A549 (cell line): ENCODE results near the gene OR4N2. TPM values are rescaled to one million over a fixed set of nuclear protein-coding genes. Genes with fewer than 3 reads are reported as not detected.
"Not testable (repeated sequence)": the region's sequence is repeated elsewhere in the genome, so short reads cannot be mapped to it uniquely, and the experiment has no call there.

Experiments
- ATAC-seq, 2 experiments: fragments of 200-7000 bp in 1 of 2; fragments of >200 bp in 1 of 2; cut with Nextera tagmentation in 1 of 2; cut with Tn5 transposase in 1 of 2; 3 replicates each; pipeline versions ENCODE4 v1.8.0 to v1.9.1; 2018 to 2020; ENCODE audit warnings: mild to moderate bottlenecking in 1 of 2, moderate library complexity in 1 of 2
- CTCF ChIA-PET: fragments of 300-600 bp; sonication (Branson Sonifier 250); formaldehyde crosslinking; extraction: SDS; loops from one replicate; lab custom pipeline; 2021; ENCODE audit warnings: antibody characterized with exemption, inconsistent platforms; lab: Yijun Ruan, JAX
- POLR2A ChIA-PET: fragments of 350-600 bp; formaldehyde crosslinking; extraction: SDS; loops from one replicate; lab custom pipeline; 2021; ENCODE audit warnings: antibody characterized with exemption, inconsistent platforms; lab: Yijun Ruan, JAX
- DNase-seq, 2 experiments: peaks; one replicate each; pipeline versions ENCODE4 v3.0.0 to v3.0.0-alpha.2; 2011 to 2016; ENCODE audit warnings: low read depth in 1 of 2, low spot score in 1 of 2
- FAIRE-seq: peaks from 2 replicates; lab custom pipeline; 2011; peaks lifted over from hg19 to GRCh38; lab: Jason Lieb, UNC
- H3K27ac ChIP-seq, 2 experiments: fragments of >200 bp; sonication (Bioruptor Twin); formaldehyde crosslinking; 3 replicates each; pipeline ENCODE4 v1.5.1; 2016 to 2017
- H3K4me1 ChIP-seq: fragments of >200 bp; sonication (Bioruptor Twin); formaldehyde crosslinking; 3 replicates; pipeline ENCODE4 v1.6.1; 2016
- H3K4me2 ChIP-seq: fragments of >200 bp; sonication (Bioruptor Twin); formaldehyde crosslinking; 3 replicates; pipeline ENCODE4 v1.6.1; 2016
- H3K4me3 ChIP-seq: fragments of >200 bp; sonication (Bioruptor Twin); formaldehyde crosslinking; 3 replicates; pipeline ENCODE4 v1.5.1; 2016
- H3K9me3 ChIP-seq: fragments of >200 bp; sonication (Bioruptor Twin); formaldehyde crosslinking; 3 replicates; pipeline ENCODE4 v1.6.1; 2016
- BHLHE40 ChIP-seq: IDR thresholded peaks from 2 replicates; pipeline ENCODE4 v1.6.1; 2012; ENCODE audit warnings: low read depth, low read length, inconsistent platforms
- MAZ ChIP-seq: fragments of 150-350 bp; IDR thresholded peaks from 2 replicates; pipeline ENCODE4 v1.6.1; 2014; ENCODE audit warnings: antibody characterized with exemption, low read depth, low read length, borderline replicate concordance
- NFE2L2 ChIP-seq: fragments of 150-350 bp; conservative IDR thresholded peaks from 2 replicates; pipeline ENCODE4 v1.6.1; 2014; ENCODE audit warnings: low read length
- RNF2 ChIP-seq: fragments of 200-600 bp; sonication (generic); IDR thresholded peaks from 2 replicates; pipeline ENCODE4 v1.6.1; 2016; ENCODE audit warnings: low read depth, mild to moderate bottlenecking, antibody characterized with exemption, moderate library complexity, borderline replicate concordance
- SMC3 ChIP-seq: fragments of >200 bp; sonication (Bioruptor Twin); formaldehyde crosslinking; IDR thresholded peaks from 3 replicates; pipeline ENCODE4 v1.6.1; 2018; ENCODE audit warnings: inconsistent platforms
- WGBS: methylation state at CpG from one replicate; pipeline ENCODE4 v1.1.6; 2017; ENCODE audit errors: missing lambda C conversion rate; 5-methylcytosine and 5-hydroxymethylcytosine counted together
- polyA minus RNA-seq: library from RNA; depleted of rRNA, polyadenylated mRNA; stranded (reverse); fragments of >200 nt; gene quantifications from 2 replicates; pipeline ENCODE4 v1.2.3, GENCODE V29; 2011; rRNA and poly(A)+ RNA removed
- polyA plus RNA-seq, 4 experiments: library from polyadenylated mRNA; depleted of rRNA in 3 of 4; stranded (reverse); fragments of >200 nt; fragmentation: RNase III in 1 of 4; extraction: RNeasy Plus Mini Kit Qiagen cat#74134 plus additional on column Dnase treatment in 1 of 4; gene quantifications; 2 replicates in 3 of 4; 3 replicates in 1 of 4; pipeline ENCODE4 v1.2.3, GENCODE V29; 2011 to 2017
- TF ChIP-seq, protein P1 (sequence below): fragments of >200 bp; sonication (Bioruptor Twin); formaldehyde crosslinking; IDR thresholded peaks from 3 replicates; pipeline ENCODE4 v1.6.1; 2016

OR4N2 gene, protein sequence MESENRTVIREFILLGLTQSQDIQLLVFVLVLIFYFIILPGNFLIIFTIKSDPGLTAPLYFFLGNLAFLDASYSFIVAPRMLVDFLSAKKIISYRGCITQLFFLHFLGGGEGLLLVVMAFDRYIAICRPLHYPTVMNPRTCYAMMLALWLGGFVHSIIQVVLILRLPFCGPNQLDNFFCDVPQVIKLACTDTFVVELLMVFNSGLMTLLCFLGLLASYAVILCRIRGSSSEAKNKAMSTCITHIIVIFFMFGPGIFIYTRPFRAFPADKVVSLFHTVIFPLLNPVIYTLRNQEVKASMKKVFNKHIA
- polyA plus RNA-seq (2011; rRNA removed) (not detected in 2 replicates), polyA plus RNA-seq (2017; fragmentation: RNase III; extraction: RNeasy Plus Mini Kit Qiagen cat#74134 plus additional on column Dnase treatment) (not detected in 3 replicates), polyA minus RNA-seq (not detected in 2 replicates)
- not detected in 2 replicates for polyA plus RNA-seq (2012; cell fraction: cytosol; rRNA removed)
- not detected in 2 replicates for polyA plus RNA-seq (2012; cell fraction: nucleus; rRNA removed)

DNA sequence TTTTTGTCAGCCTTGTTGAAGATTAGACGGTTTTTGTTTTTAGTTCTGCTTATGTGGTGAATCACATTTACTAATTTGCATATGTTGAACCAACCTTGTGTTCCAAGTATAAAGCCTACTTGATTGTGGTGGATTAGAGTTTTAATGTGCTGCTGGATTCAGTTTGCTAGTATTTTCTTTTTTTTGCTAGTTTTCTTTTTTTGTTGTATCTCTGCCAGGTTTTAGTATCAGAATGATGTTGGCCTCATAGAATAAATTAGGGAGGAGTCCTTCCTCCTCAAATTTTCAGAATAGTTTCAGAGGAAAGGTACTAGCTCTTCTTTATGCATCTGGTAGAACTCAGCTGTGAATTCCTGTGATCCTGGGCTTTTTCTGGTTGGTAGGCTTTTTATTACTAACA lies at the start of gene OR4N2:
TSS of gene OR4N2 (plus strand) at position 301 of the 400 bp plus-strand sequence. CDS start 23,679 bp downstream, outside the sequence.
- H3K27ac ChIP-seq, POLR2A ChIA-PET, DNase-seq, H3K4me2 ChIP-seq, H3K9me3 ChIP-seq, CTCF ChIA-PET, H3K4me1 ChIP-seq, FAIRE-seq, ATAC-seq, H3K4me3 ChIP-seq: not testable (repeated sequence)
- WGBS, result 23% methylated on average over 1 of the region's 1 CpG

DNA sequence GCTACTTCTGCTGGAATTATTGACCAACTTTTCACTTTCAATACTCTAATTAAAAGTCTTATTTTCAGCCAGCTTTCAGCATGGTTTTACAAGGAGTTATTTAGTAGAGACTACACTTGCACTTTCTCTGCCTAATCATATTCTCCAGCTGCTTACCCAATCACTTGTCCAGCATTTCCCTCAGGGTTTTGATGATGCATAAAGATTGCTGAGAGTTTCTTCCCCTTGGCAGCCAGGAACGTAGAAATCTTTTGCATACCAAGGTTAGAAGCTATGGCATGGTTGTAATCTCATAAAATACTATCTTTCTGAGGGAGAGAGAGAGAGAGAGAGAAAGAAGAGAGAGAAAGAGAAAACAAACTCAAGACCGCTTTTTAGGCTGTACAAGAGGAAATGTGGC lies 49.4 kb upstream of the OR4N2 start:
- FAIRE-seq, result no peak
- no peak for ATAC-seq
- no peak for DNase-seq
- POLR2A ChIA-PET, result no interaction called here
- Histone ChIP-seq H3K27ac (no peak overlapping the region), H3K9me3 (no peaks in the 10 kb centered on the region), H3K4me1 (no peaks in the 10 kb centered on the region), H3K4me3 (no peak overlapping the region), H3K4me2 (no peak overlapping the region)
- TF ChIP-seq MAZ (no peak), RNF2 (no peak), SMC3 (no peak), BHLHE40 (no peak)
- TF ChIP-seq, protein P1, sequence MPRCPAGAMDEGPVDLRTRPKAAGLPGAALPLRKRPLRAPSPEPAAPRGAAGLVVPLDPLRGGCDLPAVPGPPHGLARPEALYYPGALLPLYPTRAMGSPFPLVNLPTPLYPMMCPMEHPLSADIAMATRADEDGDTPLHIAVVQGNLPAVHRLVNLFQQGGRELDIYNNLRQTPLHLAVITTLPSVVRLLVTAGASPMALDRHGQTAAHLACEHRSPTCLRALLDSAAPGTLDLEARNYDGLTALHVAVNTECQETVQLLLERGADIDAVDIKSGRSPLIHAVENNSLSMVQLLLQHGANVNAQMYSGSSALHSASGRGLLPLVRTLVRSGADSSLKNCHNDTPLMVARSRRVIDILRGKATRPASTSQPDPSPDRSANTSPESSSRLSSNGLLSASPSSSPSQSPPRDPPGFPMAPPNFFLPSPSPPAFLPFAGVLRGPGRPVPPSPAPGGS, result no peak
- WGBS, result 1% methylated on average over 2 of the region's 2 CpGs
- CTCF ChIA-PET, result no interaction called here

DNA sequence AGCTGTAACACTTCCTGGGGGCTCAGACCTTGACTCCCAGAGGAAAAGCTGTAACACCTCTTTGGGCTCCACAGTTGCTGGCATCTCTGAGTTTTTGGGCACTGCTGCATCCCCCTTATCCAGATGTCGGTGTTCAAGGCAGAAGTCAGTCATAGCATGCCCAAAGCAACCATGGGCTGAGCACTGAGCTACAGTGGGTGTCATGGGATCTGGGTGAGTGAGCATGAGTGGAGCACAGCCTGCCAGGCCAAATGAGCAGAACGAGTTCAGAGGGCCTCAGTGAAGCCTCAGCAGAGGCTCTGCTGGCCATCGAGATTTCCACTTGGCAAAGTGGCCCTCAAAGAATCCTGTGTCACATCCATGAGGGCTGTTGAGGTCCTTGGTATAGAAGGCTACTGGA lies 32.1 kb upstream of the OR4N2 start:
- POLR2A ChIA-PET, DNase-seq, H3K9me3 ChIP-seq, H3K4me3 ChIP-seq, H3K27ac ChIP-seq, H3K4me1 ChIP-seq, H3K4me2 ChIP-seq: not testable (repeated sequence)
- ATAC-seq, result peak; percentile 40 to 50; a peak in 4 of 6 replicates
- CTCF ChIA-PET, result interaction anchor here (0.7 to 1.5 kb wide), 2 partner anchors 14 to 18 kb away, joined by 3 to 7 read pairs; no protein-coding TSS in a partner anchor
- 0% methylated on average over 3 of the region's 3 CpGs for WGBS
- FAIRE-seq, result peak; percentile 92

DNA sequence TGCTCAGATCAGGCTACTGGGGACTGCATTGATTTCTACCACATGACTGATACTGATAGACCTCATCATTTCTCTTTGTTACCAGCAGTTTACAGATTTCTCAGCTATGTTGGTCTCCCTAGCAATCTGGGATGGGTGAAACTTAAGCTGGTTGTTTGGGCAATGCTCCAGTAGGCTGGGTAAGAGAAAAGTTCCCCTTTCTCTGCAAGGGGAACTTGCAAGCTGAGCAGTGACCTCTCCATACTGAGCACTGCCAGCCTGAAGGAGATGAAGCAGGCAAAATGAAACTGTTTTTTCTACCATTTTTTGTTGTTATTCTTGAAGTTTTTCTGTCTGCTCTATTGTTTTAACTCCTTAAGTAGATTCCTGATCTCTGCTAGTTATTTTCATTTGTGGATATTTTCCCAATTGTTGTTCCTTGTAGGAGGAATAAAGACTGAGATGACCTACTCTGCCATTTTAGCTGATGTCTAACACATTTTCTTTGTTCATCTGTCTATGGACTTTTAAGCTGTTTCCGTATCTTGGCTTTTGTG lies 31.6 kb upstream of the OR4N2 start:
- no peak for FAIRE-seq
- no peak for DNase-seq

DNA sequence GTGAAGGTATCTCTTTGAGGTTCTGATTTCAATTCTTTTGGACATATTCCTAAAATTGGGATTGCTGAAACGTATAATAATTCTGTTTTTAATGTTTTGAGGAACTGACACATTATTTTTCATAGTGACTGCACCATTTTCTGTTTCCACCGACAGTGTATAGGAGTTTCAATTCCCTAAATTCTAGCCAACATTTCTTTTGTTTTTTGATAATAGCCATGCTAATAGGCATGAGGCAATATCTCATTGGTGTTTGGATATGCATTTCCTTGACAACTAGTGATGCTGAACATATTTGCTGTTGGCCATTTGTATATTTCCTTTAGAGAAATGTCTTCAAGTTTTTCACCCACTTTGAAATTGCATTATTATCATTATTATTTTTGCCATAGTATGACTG lies 31.1 kb upstream of the OR4N2 start:
- H3K9me3 ChIP-seq, H3K27ac ChIP-seq, DNase-seq, H3K4me3 ChIP-seq, ATAC-seq, H3K4me1 ChIP-seq, POLR2A ChIA-PET, H3K4me2 ChIP-seq: not testable (repeated sequence)
- CTCF ChIA-PET, result interaction anchor here (1.5 kb wide), 1 partner anchor 15 kb away, joined by 7 read pairs; no protein-coding TSS in a partner anchor
- 24% methylated on average over 2 of the region's 2 CpGs for WGBS
- peak; percentile 100 for FAIRE-seq

More for the DNA sequence above, 31.6 kb upstream of the OR4N2 start:
- Histone ChIP-seq H3K9me3 (no peaks in the 10 kb centered on the region), H3K4me2 (no peak overlapping the region), H3K4me3 (no peak overlapping the region), H3K27ac (no peak overlapping the region), H3K4me1 (no peaks in the 10 kb centered on the region)
- ATAC-seq, result peak in 1 of 2 experiments; percentile 39; a peak in 2 of 6 replicates
- POLR2A ChIA-PET, result no interaction called here
- WGBS, result 42% methylated on average over 1 of the region's 1 CpG
- TF ChIP-seq NFE2L2, result no peak
- CTCF ChIA-PET, result interaction anchor here (0.7 to 1.5 kb wide), 2 partner anchors 15 to 18 kb away, joined by 3 to 7 read pairs; no protein-coding TSS in a partner anchor

DNA sequence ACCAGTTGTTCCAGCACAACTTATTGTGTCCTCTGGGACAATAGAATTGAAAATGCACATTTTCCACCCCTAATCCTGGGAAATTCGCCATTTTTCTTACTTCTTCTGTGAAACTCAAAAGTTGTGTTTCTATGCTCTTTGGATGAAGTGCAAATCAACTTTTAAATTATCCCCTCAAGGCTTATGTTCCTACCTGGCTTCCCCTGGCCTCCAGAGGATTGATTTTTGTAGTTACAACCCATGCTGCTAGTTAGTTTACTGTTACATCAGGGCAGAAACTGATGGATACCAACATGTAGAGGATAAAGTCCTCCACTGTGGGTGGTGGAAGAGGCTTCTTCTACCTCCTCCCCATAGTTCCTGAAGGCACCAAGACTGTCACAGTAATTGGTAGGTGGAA lies 30.4 kb upstream of the OR4N2 start, which contains the start of gene OR4M1:
TSS of gene OR4M1 (plus strand) at position 301 of the 400 bp plus-strand sequence. CDS start 6,819 bp downstream, outside the sequence.
- WGBS, result 1% methylated on average over 1 of the region's 1 CpG
- not testable (repeated sequence) for FAIRE-seq

More for the DNA sequence above, 30.4 kb upstream of the OR4N2 start, which contains the start of gene OR4M1:
- H3K4me1 ChIP-seq, POLR2A ChIA-PET, H3K4me2 ChIP-seq, CTCF ChIA-PET, H3K9me3 ChIP-seq, DNase-seq, H3K4me3 ChIP-seq, ATAC-seq, H3K27ac ChIP-seq: not testable (repeated sequence)
